GM21447 (cell line): ENCODE measurements around the gene TEAD4.

ENCODE experiments used
- ATAC-seq: cut with Tn5 transposase; IDR thresholded peaks from one replicate; pipeline ENCODE4 v1.9.1; 2021; ENCODE audit not compliant: unreplicated experiment

Gene TEAD4

GRCh38 chr12:2960390-2960956 lies 1.3 kb downstream of the TEAD4 start:
- ATAC-seq: no peak

- no peak for ATAC-seq
These were observed 1.9 kb downstream of the TEAD4 start for GRCh38 chr12:2960996-2961616.

- ATAC-seq: no peak
These were observed 2.5 kb downstream of the TEAD4 start for GRCh38 chr12:2961705-2962104.

- ATAC-seq: no peak
These were observed 4.1 kb downstream of the TEAD4 start for GRCh38 chr12:2963154-2963759.

- no peak for ATAC-seq
These were observed 4.6 kb downstream of the TEAD4 start for GRCh38 chr12:2963760-2964292.

- no peak for ATAC-seq
These were observed 8.5 kb downstream of the TEAD4 start for GRCh38 chr12:2967651-2968050.

- ATAC-seq: no peak
These were observed 11.5 kb downstream of the TEAD4 start for GRCh38 chr12:2970744-2971143.

GRCh38 chr12:2973566-2973965 lies 14.4 kb downstream of the TEAD4 start:
- ATAC-seq: no peak

GRCh38 chr12:2974560-2974971 lies 15.4 kb downstream of the TEAD4 start:
- ATAC-seq: no peak

GRCh38 chr12:2976581-2976996 lies 17.4 kb downstream of the TEAD4 start:
- no peak for ATAC-seq

GRCh38 chr12:2977776-2978175 lies 18.6 kb downstream of the TEAD4 start:
- ATAC-seq: no peak

GRCh38 chr12:2979806-2980205 lies 20.6 kb downstream of the TEAD4 start:
- no peak for ATAC-seq

GRCh38 chr12:2980630-2981029 lies 21.4 kb downstream of the TEAD4 start:
- no peak for ATAC-seq

- ATAC-seq: no peak
These were observed 23.2 kb downstream of the TEAD4 start for GRCh38 chr12:2982361-2982760.

- ATAC-seq: no peak
These were observed 25.1 kb downstream of the TEAD4 start for GRCh38 chr12:2984249-2984648.

- no peak for ATAC-seq
These were observed 25.5 kb downstream of the TEAD4 start for GRCh38 chr12:2984698-2985097.

GRCh38 chr12:2986876-2987275 lies 27.7 kb downstream of the TEAD4 start:
- no peak for ATAC-seq

GRCh38 chr12:2988494-2988893 lies 29.3 kb downstream of the TEAD4 start:
- ATAC-seq: no peak

GRCh38 chr12:2992724-2993123 lies 33.5 kb downstream of the TEAD4 start:
- ATAC-seq: no peak

- ATAC-seq: no peak
These were observed 38.9 kb downstream of the TEAD4 start for GRCh38 chr12:2997989-2998670.

- ATAC-seq: no peak
These were observed 39.6 kb downstream of the TEAD4 start for GRCh38 chr12:2998789-2999264.
